Measurements from ENCODE around the gene CCSER1.
"Not testable (repeated sequence)": the region's sequence is repeated elsewhere in the genome, so short reads cannot be mapped to it uniquely, and the experiment has no call there.

Gene CCSER1

GRCh38 chr4:91622925-91623602 is 1495.9 kb downstream of the CCSER1 start:
- no peak for DNase-seq

GRCh38 chr4:91623603-91623967 is 1496.4 kb downstream of the CCSER1 start:
- not testable (repeated sequence) for DNase-seq

- no peak for DNase-seq
Observed at GRCh38 chr4:91630054-91630453, 1502.9 kb downstream of the CCSER1 start.

GRCh38 chr4:91630764-91631163 is 1503.6 kb downstream of the CCSER1 start:
- no peak for DNase-seq

- DNase-seq: no peak
Observed at GRCh38 chr4:91631335-91631734, 1504.1 kb downstream of the CCSER1 start.

- no peak for DNase-seq
Observed at GRCh38 chr4:91636083-91636482, 1508.9 kb downstream of the CCSER1 start.
